Measurements from ENCODE around the gene FGD3. TPM values are rescaled to one million over a fixed set of nuclear protein-coding genes. Genes with fewer than 3 reads are reported as not detected.

Gene FGD3
- total and polyA plus RNA-seq, 9 of the 15 experiments (the other 6 are each of a cell fraction or from before 2014, with no cell fraction given): 0.07 to 1.3 (median 0.29) TPM

- no peaks in the 10 kb centered on the region for H3K79me2 ChIP-seq (ENCODE audit: control insufficient read depth, insufficient read depth, low read length)
- BruUV-seq (replicated peaks): no TSS peak
- H3K4me1 ChIP-seq (replicated peaks in 1 of 2; ENCODE audit: control insufficient read depth in 2 of 2, insufficient read depth in 2 of 2, low read length in 2 of 2): peaks cover 4 to 7% of the 10 kb centered on the region in 2 experiments; a peak in 3 of 5 replicates
- H3K9me3 ChIP-seq (replicated peaks; ENCODE audit: control insufficient read depth, insufficient read depth, low read depth, low read length): no peaks in the 10 kb centered on the region; the same call in 1 of the 2 replicates
- in situ Hi-C loops (cut with MboI): no loop called here
- H3K4me2 ChIP-seq (ENCODE audit: insufficient read depth, low read length): no peak overlapping the region
- no peak for ATAC-seq
- ChIA-PET CTCF (ENCODE audit: low intra/inter-chr PET ratio) (no interaction called here), POLR2A (no interaction called here)
- no peaks in the 10 kb centered on the region for H3K9me1 ChIP-seq (ENCODE audit: control insufficient read depth, insufficient read depth, low read length)
- no peak for DNase-seq (ENCODE audit: extremely low read depth in 1 of 4, low spot score in 3 of 4)
- H3K4me3 ChIP-seq: no peak overlapping the region
- no peaks in the 10 kb centered on the region for H3K36me3 ChIP-seq (ENCODE audit: control insufficient read depth, insufficient read depth, low read length)
- no peak overlapping the region for H3K9ac ChIP-seq (ENCODE audit: insufficient read depth in 1 of 2, low read depth in 2 of 2, low read length in 2 of 2)
- FAIRE-seq: no peak
- WGBS (ENCODE audit: insufficient coverage, low coverage, missing lambda C conversion rate): 0% methylated on average over 1 of the region's 2 CpGs
- TF ChIP-seq FOXJ3 (CRISPR knock-in tag; IDR thresholded peaks at IDR 0.05): no peak
- TF ChIP-seq PHF20 (IDR thresholded peaks at IDR 0.05; ENCODE audit: partially characterized antibody): no peak
- TF ChIP-seq TEAD1 (CRISPR knock-in tag; IDR thresholded peaks at IDR 0.05): no peak
- no peak for TF ChIP-seq L3MBTL2 (IDR thresholded peaks at IDR 0.05)
- no peak for TF ChIP-seq CC2D1A (IDR thresholded peaks at IDR 0.05)
- TF ChIP-seq CEBPZ (IDR thresholded peaks at IDR 0.05; ENCODE audit: borderline replicate concordance, low read depth, low read length): no peak
- no peak for TF ChIP-seq SMARCA5 (IDR thresholded peaks at IDR 0.05)
- no peak for TF ChIP-seq AFF4 (CRISPR knock-in tag; IDR thresholded peaks at IDR 0.05)
- TF ChIP-seq EGR1 (conservative IDR thresholded peaks at IDR 0.05): no peak
- no peak for TF ChIP-seq ZBTB49 (CRISPR knock-in tag; IDR thresholded peaks at IDR 0.05; ENCODE audit: borderline replicate concordance)
- no peak for TF ChIP-seq ZNF174 (CRISPR knock-in tag; IDR thresholded peaks at IDR 0.05)
- no peak for TF ChIP-seq ZNF41 (CRISPR knock-in tag; conservative IDR thresholded peaks at IDR 0.05)
- no peak for TF ChIP-seq SMARCA4 (IDR thresholded peaks at IDR 0.05)
- no peak overlapping the region for H2AFZ ChIP-seq (ENCODE audit: low read depth, low read length)
- H3K27me3 ChIP-seq (ENCODE audit: control insufficient read depth in 2 of 2, insufficient read depth in 2 of 2, low read length in 2 of 2): peaks cover 25 to 36% of the 10 kb centered on the region in 2 experiments; a peak in 4 of 5 replicates
- intact Hi-C loops (cut with micrococcal nuclease): no loop called here
- no peaks in the 10 kb centered on the region for H4K20me1 ChIP-seq (replicated peaks; ENCODE audit: control insufficient read depth, insufficient read depth, low read length)
- H3K27ac ChIP-seq (ENCODE audit: extremely low read depth, low read depth, low read length): no peak overlapping the region
These were observed 98.2 kb downstream of the FGD3 start for GRCh38 chr9:93045521-93045920.

Measured in K562 (cell line).